ENCODE data around the gene CA11.

- no peak for TF ChIP-seq EZH2 (IDR thresholded peaks at IDR 0.05)
- TF ChIP-seq POLR2AphosphoS5 (IDR thresholded peaks at IDR 0.05; ENCODE audit: borderline replicate concordance, low read depth, low read length) = no peak
- TF ChIP-seq FOXP2 (optimal IDR thresholded peaks at IDR 0.05; ENCODE audit: control extremely low read depth, extremely low read length, insufficient read depth) = no peak
Measured at GRCh38 chr19:48638831-48639381, 7.1 kb downstream of the CA11 start.

All from SK-N-MC (cell line).